GM19043 (cell line): ENCODE measurements around the gene HECW1.

Source experiments
- ATAC-seq: cut with Tn5 transposase; IDR thresholded peaks from one replicate; pipeline ENCODE4 v1.9.1; 2021; ENCODE audit warnings: low read depth; ENCODE audit not compliant: unreplicated experiment

HECW1 gene

DNA sequence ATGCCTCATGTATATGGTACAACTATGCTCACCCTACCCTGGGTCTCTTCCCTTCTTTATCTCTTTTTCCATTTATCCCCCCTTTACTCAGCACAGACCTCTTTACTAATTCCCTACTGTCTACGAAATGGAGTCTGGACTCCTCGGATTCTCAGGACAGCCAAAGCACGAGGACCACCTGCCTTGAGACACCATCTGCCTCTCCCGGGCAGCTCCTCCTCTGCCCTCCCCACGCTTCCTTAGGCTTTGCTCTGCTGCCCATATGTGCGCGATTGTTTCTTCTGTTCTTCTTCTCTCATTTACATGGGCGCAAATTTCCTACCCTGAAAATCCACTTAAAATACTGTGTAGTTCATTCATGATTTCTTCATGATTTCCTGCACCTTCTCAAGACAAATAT, 407.8 kb downstream of the HECW1 start:
- ATAC-seq, result no peak

DNA sequence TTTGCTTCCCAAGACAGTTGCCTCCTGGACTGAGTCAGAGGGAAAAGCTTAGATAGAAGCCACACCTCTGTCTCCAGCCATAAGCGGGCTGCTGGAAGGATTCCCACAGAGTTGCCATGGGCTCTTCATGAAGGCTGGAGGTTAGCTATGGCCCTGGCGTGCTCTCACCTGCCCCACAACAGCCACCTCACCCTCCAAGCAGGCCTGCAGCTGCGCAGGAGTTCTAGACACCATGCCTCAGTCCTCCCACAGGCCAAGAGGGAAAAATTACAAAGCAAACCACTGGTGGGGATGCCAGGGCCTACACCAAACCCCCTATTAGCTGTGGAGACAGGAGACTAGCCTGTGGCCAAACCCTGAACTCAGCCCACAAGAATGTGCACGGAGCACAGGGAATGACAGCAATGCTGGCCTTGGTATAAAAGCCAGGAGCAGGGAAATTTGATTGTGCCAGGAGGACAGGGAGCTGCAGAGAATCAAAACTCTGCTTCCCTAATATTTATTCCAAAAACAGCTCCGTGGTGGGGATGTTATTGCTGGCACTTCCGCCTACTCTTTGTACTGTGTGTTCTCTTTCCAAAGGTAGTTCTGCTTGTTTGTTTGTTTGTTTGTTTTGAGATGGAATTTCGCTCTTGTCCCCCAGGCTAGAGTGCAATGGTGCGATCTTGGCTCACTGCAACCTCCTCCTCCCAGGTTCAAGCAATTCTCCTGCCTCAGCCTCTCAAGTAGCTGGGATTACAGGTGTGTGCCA, 410.1 kb downstream of the HECW1 start:
- ATAC-seq, result no peak

DNA sequence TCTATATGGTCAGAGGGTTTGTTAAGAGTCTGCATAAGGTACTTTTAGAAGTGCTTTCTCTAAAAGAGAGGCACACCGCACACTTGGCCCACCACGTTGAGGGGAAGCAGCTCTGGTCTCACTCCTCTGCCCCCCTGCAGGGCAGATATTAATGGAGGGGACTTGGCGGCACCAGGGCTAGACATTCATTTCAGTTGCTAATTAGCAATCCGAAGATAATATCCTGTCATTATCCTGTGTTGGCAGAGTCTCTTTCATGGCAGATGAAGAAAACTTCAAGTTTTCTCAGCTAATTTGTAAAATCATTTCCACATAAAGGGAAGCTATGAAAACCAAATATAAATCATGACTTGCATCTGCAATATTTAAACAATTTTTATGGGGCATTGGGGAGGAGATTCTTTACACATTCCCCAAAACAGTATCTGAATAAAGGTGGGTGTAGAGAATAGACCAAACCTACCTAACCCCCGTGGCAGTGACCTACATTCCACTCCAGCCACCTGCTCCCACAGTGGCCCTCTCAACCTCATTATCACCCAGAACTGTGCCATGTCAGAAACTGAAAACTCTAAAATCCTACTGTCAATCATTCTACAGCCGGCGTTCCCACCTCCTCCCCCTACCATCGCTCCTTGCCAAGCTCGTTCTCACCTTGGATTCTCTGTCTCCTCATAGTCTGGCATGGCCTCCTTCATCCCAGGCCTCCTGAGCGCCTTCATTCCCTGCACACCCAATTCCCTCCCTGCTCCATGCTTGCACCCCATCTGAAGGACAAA, 416.3 kb downstream of the HECW1 start:
- ATAC-seq, result no peak

DNA sequence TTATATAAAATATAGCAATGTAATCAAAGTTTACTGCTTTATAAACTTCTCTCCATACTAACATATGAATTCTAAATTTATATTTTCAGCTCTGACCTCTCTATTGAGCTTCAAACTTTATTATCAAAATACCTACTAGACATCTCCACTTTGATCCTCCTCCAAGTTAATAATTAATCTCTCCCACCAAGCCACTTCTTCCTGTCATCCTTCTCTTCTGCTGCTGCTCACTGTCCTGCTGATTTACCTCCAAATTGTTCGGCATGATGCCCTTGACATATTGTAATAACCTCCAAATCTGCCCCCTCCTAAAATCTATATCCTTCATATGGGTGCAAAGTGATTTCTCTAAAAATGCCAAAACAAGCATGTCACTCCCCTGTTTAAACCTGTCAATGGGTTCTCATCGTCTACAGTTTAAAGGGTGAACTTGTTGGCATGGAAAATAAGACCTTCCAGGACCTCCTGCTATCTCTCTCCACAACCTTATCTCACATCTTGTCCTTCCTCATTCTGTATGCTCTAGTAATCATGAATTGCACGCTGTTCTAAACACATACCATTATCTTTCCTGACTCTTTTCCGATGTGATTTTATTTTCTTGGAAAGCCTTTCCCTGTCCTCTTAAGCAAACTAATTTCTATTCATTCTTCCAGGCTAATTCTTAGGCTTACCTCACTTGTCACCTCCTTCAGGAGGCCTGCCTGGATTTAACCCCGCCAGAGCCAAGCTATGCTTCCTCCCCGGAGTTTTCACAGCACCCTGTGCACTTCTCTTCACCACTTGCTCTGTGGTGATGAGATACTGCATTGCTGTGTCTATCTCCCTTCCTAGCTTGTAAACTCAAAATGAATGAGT, 418.3 kb downstream of the HECW1 start:
- ATAC-seq, result no peak

DNA sequence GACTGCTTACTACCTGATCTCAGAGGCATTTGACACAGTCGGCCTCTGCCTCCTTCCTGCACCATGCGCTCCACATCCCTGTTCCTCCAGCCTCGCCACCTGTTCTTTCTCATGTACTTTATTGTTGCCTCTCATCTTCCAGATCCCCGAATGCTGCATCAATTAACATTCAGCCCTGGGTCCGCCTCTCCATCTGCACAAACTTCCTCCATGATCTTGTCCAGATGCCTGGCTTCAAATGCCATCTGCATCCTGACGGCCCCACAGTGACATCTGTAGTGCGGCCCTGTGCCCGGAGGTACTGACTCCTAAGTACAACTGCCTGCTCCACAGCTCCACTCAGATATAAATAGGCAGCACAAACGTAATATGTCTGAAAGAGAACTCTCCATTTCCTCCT, 419.3 kb downstream of the HECW1 start:
- ATAC-seq, result no peak

DNA sequence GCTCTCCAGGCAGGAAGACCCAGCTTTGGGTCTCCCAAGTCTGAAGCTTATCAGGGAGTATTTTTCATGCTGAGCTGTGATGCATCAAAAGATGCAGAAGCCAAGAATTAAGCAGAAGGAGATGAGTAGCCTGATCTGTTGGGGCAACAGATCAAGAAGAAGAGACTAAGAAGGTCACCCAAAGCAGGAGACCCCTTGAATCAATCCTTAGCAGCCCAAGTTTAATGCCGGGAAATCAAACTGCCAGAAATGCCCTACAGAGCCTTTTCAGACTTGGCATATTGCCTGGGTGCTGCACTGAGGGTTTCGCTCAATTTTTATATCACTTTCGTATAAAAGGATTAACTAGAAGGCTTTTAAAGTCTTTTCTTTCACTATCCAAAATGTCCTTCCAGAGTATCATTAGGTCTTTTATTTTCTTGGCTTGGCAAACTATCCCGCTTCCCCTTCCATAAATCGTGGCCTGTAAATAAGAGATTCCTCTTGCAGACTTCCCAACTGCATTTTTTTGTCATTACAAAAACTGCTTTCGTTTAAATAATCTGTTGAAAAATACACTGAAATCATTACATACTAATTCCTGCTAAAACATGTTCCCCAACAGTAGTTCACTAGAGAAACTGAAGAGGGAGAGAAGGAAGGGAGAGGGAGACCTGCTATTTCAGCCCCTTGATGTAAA, 421.5 kb downstream of the HECW1 start:
- ATAC-seq, result no peak

DNA sequence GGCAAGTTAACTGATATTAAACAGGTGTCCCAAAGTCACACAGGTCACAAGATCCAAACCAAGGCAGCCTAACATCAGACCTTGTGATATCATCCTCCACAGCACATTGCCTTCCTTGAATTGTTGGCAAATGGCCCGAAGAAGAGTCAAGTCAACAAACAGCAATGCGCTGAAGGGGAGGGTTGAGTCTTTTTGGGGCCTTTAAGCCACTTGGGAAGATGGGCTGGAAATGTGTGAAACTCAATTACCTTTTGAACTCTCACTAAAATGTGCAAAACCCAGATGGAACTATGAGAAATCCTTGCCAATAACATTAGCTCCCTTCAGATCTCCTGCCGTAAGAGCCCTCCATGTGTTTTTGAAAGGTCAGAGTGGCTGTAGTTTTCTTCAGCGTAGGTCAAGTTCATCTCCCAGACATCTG, 422.6 kb downstream of the HECW1 start:
- ATAC-seq, result no peak

DNA sequence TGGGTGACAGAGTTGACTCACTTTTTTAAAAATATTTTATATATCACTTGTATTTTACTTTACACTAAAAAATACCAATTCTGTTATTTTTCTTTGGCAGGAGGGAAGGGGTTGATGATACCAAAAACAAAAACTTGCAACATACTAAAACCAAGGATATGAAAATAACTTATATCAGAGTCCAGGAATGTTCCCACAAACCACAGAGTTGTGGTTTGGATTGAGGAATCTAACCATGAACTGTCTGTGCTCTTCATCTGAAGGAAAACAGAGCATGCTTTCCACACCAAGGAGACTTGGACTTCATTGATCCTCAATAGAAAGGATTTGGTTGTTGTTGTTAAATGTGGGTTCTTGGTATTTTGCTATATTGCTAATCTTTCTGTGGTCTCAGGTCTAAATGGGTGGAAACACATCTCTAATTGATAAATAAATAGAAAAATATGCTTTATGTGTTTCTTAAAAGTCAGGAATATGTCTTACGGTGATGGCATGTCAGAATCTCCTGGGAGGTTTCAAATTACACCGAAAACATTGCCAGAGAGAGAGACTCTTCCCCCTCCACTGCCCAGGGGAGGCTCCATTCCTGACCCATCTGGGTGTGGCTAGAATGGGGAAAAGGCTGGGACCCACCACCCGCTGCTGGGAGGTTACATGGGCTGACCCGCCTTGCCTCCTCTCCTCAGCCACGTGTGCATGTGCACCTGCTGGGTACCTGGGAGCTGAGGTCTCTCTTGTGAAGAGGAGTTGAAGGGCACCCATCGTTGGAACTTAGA, 423.6 kb downstream of the HECW1 start:
- ATAC-seq, result no peak

DNA sequence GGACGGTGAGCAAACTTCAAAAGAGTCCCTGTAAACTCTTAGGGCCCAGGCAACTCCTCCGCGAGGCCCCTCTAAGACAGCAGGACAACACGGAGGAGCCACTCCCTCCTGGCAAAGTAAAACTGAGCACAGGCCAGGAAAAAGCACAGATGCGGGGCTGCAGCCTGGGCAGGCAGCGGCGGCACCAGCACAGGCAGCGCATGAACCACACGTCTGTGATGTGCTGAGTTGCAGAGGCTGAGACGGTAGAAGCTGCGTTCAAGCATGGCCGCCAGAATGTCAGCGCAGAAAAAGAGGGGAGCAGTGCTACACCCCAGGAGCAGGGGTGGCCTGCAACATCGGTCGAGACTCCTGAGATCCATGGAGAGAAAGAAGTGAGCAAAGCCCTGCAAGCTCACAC, 424.3 kb downstream of the HECW1 start:
- no peak for ATAC-seq

DNA sequence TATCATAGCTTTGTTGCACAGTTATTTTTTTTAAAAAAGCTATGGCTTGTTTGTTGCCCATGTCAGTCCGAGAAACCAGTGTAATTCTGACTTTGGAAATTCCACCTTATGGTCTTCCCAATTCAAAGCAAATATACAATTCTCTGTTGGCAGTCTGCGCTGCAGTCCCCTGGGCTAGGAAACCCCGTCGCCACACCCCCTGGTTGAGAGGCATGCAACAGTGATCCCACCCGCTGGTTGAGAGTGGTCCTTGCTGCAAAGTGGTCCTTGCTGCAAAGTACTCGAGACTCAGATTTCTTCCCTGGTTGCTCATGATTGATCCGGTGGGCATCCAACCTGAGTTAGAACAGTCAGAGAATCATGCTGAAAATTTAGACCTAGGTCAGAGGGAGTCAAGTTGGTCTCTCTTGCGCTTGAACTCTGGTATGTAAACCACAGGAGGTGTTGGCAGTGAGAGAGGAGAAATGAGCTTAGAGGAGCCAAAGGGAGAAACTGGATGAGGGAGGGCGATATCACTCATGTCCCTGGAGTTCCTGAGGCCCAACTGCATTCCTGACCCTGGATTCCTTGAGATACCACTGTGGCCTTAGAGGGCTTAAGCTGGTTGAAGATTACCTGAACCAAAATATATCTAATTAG, 425.4 kb downstream of the HECW1 start:
- ATAC-seq, result no peak

DNA sequence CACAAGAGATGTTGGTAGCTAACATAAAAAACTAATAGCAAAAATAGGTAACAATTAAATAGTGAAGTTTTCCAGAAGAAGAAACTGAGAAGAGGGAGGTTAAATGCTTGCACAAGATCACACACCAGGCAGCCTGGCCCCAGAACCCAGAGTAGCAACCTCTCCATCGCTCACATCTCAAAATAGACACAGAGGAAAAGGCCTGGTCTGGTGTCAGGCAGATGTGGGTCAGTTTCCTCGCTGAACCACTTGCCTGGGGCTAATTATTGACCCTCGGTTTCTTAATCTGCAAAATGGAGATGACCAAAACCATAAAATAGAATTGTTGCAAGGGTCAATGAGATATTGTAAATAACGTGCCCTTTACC, 425.9 kb downstream of the HECW1 start:
- no peak for ATAC-seq

DNA sequence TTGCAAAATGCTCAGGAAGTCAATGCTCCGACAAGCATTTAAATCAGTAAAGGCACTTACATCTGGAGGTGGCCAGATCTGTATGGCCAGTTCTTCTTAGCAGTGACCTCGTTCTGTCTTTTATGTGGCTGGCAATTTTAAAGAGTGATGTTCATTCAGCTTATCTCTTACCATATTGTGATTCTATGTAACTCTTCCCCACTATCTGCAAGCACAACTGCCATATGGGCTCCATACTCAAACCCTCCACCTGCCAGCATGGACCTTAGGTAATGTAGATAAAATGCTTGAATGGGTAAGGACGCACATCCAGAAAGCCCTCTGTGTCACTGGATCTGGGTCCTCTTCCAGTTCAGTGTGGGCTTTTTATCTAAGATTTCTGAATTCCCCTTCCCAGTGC, 428.0 kb downstream of the HECW1 start:
- no peak for ATAC-seq

DNA sequence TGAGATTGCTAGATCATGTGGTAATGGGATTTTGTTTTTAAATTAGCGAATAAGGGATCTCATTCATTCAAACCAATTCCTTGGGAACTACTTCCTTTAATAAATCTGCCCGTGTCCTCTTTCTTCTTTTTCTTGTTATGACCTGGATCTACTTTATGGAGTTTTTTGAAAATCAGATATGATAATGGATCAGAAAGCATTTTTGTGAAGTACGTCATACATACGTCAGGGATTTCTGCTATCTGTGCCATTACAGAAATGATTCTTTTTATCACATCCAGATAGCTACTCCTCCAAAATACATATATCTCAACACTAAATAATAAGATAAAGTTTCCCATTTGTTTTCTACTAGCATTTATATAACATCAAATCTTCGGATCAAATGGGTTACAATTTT, 430.3 kb downstream of the HECW1 start:
- ATAC-seq, result no peak

DNA sequence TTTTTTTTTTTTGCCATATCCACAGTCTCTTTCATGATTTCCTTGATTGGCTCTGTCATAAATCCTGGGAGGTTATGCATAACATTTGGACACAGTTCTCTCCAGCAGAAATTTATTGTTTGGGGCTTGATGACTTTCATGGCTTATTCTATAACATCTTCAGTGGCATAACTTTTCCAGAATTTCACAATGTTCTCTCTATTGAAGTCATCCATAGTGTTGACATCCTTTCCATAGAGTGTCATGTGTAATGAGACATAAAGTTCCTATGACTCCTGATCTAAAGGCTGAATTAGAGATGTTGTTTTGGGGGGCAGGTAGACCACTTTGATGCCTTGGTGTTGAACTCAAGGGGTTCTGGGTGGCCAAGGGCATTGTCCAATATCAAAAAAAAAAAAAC, 433.8 kb downstream of the HECW1 start:
- no peak for ATAC-seq

DNA sequence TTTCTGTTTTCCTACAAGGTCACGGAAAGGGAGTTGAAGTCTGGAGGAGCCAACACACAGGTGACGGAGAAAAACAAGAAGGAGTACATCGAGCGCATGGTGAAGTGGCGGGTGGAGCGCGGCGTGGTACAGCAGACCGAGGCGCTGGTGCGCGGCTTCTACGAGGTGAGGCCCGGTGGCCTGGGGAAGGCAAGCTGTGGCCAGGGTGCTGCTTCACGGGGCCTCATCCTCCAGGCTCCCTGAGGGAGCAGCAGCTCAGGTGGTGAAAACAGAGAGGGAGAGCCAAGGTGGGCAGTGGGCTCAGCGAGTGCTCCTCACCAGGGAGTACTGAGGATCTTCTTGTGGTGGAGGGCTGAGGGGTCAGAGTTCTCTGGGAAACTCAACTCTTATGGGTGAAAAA, 438.0 kb downstream of the HECW1 start:
- ATAC-seq, result no peak

DNA sequence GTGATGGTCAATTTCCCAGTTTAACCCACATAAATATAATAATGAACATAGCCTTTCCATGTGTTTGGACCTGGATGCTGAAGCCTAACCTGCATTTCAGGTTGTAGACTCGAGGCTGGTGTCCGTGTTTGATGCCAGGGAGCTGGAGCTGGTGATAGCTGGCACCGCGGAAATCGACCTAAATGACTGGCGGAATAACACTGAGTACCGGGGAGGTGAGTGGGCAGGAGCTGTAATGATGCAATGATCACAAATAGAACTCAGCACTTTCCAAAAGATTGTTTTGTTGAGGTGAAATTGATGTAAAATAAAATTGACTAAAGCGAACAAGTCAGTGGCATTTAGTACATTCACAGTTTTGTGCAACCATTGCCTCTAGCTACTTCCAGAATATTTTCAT, 439.7 kb downstream of the HECW1 start:
- no peak for ATAC-seq

DNA sequence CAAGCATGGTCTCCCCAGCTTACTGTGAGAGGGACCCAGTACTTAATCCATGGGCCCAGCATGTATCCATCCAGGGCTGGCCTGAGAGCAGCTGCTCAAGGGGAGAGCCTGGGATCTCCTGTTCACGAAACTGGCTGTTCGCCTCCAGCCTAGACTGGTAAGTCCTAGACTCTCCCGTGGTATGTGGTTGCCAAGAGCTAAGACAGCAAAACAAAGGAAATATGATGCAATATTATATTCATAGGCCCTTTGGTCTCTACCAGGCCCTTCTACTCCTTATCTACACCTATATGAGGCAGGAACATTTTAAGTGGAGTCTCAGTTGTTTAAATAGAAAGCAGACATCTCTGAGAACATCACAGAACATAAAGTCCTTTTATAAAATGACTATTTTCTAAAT, 441.6 kb downstream of the HECW1 start:
- no peak for ATAC-seq

DNA sequence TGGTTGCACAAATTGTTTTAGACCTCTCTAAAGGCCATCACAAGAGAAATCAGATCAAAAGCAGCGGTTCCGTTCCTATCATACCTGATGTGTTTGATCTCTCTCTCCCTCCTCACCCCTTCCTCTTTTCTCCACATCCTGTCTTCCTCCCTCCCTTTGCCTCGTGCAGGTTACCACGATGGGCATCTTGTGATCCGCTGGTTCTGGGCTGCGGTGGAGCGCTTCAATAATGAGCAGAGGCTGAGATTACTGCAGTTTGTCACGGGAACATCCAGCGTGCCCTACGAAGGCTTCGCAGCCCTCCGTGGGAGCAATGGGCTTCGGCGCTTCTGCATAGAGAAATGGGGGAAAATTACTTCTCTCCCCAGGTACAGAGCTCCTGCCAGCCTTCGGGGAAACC, 442.0 kb downstream of the HECW1 start:
- ATAC-seq, result no peak

DNA sequence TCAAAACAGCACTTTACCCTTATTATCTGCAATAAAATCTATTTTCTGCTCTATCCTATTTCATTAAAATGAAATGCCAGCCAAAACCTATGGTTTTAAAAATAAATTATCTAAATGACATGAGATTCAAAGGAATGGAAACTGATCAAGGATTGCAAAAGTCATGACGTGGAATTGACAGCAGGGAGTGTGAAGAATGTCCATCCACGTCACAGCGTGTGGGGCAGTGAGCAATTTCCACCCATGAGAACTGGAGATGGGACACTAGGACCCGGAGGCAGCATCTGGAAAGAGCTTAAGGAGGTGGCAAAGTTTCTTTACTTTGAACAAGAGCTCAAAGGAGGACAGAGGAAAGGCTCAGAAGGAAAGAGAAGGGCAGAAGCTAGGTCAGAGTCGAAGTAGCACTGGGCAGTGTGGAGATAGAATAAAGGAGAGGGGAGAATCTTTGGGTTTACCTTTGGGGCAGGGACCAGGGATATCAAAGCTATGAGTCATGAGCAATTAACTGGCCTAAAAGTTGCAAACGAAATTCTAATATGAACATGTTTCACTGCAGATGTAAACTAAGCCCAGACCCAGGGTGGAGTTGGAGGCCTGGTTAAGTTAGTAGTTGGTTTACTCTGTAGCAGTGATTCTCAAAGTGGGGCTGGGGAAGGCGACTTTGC, 445.5 kb downstream of the HECW1 start:
- no peak for ATAC-seq
